NCI-H2107 treated with DMSO at 0.1 percent for 48 hours (cell line): ENCODE measurements around the gene ORC6.
A peak's percentile ranks its signal among the peaks of the same experiment; 100 is the strongest.

Experiments used
- DNase-seq: peaks from one replicate; lab custom pipeline; 2025; ENCODE audit not compliant: unreplicated experiment; lab: John Stamatoyannopoulos, UW

Gene ORC6

DNA sequence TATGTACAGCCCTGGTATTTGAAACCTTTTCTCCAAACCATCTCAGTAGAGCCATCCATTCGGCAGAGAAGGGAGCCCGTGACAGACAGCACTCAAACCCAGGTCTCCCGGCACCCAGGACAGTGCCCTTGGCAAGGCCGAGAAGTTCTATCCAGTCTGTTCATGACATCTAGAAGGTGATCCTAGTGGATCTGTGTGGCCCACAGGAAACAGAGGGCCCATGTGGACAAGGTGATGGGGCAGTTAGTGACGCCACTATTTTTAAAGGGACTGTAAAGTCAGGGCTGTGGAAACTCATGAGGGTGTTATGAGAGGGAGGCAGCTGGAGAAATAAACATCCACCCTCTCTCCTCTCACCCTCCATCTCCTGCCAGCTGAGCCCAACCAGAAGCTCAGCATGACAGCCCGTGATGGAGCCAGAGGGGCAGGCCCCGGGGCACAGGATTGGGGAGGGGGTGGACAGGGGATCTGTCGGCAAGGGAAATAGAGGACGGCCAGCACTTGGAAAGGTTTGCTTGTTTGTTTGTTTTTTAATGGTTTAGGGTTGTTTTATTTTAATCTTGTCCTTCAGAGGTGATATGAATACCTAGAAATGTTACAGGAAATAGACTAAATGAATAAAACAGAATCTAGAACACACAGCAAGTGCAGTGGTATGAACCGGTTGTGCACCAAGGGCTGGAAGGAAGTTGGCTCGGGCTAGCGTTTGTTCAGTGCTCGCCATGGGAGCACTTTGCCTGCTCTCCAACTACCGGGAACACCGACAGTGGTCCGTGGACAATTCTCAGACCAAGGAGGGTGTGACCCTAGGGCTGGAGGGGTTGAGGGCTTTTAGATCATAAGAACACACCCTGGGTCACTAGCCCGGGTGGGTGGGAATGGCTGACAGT is 41.6 kb downstream of the ORC6 start:
- no peak for DNase-seq

DNA sequence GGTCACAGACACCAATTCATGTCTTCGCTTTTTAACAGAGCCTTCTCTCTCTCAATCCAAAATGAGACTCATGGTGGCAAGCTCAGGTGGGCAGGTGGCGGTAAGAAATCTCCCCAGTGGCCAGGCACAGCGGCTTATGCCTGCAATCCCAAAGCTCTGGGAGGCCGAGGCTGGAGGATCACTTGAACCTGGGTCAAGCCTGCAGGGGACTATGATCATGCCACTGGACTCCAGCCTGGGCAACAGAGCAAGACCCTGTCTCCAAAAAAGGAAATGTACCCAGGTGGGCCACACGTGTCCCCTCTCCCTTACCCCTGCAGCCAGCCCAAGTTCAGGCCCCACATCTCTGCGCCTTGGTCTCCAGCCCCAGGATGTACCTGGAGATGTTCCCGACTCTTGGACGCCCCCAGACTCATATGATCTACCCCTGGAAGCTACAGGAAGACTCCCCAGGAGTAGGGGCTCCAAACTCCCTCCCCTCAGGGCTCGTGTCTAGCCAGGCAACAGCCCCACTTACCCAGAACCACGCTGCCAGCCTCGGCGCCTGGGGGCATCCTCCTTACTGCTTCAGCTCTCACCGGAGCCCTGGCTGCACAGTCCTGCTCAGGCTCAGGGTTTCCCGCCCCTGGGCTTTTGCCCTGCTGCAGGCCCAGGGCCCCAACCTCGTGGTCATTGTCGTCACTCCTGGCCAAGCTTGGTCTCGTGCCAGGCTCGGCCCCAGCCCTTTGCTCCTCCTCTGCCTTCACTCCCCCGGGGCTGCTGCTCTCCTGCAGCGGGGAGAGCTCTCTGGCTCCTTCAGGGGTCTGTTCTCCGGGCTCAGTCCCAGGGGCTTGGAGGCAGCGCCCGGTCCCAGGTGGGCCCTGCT is 42.5 kb downstream of the ORC6 start:
- DNase-seq: no peak

DNA sequence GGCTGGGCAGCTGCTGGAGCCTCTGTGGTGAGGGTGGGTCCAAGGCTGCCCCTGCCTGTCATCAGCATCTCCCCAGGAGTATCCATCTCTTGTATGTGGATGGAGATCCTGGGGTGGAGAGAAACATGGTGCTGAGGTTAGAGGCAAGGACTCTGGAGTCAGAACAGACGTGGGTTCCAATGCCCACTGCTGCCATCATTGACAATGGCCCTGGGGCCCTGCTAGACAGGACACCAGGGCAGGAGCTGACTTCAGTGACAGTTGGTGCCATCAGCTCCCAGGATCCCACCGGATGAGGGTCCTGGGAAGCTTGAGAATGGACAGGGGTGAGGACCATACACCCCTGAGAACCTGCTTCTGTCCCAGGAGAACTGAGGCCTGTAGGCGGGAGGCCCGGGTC is 43.1 kb downstream of the ORC6 start:
- DNase-seq: no peak

DNA sequence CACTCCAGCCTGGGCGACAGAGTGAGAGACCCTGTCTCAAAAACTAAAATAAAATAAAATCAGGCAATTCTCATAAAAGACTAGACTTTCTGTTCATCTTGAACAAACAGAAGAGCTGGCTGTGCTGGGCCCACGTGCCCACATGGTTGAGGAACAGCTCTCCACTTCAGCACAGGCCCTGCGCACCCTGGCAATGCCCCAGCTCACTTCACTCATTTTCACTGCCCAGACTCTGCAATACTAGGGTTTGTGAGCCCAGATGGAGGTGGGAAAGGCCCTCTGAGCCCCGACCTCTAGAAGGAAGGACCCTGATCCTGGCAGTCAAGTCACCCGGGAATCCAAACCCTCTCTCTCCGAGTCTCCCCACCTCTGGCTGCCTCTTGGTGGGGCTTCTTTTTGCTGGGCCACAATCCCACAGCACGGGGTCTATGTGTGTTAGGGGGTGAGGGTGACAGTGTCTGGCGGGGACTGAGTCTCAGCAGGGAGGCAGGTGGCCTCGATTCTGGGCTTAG is 43.9 kb downstream of the ORC6 start:
- DNase-seq: no peak

DNA sequence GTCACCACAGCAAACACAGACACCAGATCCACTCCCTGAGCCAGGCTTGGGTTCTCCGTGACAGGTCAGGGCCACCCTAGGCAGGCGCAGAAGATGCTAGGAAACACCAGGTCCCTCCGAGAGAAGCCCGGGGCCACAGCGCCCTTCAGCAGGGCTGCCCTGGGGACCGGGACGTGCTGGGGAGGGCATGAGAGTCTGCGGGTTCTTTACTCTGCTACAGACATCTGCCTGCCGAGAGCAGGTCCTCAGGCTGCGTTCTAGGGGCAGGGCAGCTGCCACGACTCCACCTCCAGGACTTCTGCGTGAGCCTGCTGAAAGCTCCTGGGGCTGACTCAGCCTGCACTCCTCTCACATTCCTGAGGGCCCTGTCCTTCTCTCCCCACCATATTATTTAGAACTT is 47.2 kb downstream of the ORC6 start:
- DNase-seq: no peak

DNA sequence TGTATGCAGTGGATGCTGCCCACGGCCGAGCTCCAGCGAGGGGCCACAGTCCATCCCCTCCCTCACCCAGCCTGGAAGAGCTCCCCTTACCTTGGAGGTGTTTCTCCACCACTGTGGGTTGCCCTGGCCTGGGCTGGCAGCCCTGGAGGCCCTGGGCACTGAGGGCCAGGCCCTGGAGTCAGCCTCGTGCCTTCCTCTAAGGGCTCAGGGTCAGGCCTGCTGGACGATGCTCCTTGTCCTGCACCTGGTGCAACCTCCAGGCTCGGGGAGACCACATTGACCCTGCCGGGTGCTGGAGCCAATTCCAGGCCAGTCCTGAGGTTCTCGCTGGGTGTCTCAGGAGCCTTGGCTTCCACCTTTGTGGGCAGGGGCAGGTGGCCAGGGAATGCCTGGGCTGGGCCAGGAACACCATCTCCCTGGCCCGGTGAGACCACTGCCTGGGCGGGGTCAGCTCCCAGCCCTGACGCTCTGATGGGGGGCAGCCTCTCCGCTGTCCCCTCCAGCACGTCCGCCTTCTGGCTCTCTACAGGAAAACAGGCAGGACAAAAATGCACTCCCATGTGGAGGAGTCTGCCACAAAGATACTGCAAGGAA is 48.3 kb downstream of the ORC6 start:
- no peak for DNase-seq

DNA sequence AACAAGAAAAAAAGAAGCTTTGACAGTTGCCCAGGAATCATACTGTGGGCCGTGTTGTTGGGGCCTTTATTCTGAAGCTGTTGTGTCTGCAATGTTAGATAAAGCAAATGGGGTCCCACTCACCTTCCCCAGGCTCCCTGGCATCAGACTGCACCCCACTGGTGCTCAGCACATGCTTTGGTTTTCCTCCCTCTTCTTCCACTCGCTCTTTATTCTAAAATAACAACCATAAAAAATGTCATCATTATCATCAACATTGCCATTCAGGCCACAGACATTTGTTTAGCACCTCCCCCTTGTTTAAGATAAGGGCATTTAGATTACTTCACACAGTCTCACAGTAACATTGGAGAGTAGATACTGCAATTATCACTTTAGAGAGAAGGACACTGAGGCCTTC is 50.5 kb downstream of the ORC6 start:
- DNase-seq: no peak

DNA sequence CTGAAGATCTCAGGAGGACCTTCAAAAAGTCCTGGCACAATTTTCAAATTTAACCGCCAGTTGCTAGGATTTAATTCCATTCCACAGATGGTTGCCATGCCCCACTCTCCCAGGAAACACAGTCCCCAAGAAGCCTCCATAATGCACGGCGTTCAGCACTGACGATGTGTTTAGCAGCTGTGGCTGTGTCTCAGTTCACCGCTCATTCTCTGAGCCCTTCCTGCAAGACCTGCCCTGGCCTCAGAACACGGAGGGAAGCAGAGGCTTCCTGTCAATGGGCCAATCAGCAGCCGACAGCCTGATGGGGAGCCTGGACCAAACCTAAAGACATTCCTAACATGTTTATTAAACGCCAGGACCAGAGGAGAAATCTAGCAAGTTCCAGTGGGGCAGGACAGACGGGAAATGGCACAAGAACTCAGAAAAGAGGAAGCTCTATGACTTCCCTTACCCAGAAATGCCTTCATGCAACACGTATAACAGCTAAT is 53.8 kb downstream of the ORC6 start:
- no peak for DNase-seq

DNA sequence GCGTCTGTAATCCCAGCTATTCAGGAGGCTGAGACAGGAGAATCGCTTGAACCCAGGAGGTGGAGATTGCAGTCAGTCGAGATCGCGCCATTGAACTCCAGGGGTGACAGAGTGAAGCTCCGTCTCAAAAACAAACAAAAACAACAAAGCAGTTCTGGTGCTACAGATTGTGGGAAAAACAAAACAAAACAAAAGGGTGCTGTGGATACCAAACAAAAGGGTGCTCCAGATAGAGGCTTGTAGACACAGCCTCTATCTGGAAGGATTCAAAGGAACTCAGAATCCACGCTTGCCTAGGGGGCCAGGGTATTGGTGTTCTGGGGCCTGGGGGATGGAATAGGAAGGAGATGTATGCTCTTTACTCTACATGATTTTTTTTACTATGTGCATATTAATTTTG is 56.2 kb downstream of the ORC6 start:
- peak; percentile 31 for DNase-seq

DNA sequence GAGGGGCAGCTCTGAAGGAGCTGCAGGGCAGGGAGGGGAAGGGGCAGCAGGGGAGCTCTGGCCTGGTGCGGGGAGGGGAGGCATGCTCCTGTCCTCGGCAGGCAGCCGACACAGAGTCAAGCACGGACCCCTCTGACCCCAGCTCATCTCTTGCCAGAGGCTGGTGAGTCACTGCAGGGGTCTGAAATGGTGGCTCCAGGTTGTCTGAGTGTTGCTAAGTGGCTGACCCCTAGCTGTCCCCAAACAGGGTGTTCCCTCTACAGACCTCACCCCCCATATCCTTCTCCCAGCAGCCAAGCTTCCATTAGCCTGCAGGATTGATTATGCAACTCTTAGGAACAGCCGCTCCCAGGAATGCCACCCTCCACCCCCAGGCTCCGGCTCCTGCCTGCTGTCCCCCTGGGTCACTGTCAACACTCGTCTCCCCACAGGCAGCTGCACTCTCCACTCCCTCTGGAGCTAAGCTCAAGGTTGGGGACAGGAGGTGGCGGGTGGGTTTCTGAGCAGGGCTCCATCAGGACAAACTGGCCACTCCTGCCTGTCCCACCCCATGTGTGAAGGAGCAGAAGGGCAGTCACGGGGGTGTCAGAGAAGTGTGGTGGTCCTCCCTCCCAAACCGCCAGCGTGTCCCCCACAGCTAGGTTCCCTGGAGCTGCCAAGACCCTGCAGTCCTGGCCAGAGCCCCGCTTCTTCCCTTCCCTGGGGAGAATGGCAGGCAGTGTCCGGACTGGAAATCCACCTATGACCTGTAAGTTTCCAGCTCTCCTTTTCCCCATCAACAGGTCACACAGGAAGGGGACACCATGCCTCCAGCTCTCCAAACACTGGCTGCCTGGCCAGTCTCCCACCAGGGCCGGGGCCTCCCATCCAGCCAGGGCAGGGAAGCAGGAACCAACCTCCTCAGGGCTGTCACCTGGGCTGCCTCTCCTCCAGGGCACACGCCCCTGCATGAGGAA is 57.6 kb downstream of the ORC6 start:
- no peak for DNase-seq
